ENCODE data around the gene SPAG6.

DNA sequence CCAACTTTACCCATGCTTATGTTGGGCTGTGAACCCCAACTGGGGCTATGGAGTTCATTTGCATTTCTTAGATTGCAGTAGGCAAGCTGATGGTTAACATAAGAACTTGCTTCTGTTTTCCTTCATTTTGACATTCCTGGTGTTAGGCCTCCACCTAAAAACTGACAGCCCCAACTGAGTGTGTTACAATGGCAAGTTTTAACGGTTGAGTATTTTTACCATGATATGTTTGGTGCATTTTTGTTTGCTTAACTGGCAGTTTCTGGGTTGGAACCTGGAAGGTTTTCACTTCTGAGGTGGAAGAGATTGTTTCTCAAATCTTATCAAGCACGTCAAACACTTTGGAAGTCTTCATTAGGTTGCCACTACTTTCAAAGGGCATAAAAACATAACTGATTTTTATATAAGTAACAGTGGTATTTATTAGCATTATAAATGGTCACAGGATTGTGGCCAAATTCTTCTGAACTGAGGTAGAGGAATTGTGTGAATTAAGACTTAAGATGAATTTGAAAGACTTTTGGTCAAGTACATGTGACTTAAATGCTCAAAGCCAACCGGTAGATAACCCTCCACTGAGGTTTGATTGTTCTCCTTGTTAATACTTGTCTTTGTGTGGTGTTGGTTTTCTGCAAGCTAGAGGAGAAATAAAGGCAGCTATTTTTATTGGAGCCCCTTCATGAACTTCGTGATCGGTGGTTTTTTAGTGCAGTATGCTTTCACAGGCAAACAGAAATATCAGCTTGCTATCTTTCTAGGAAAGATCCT lies 21.6 kb upstream of the SPAG6 start:
- TF ChIP-seq POLR2AphosphoS5 (IDR thresholded peaks at IDR 0.05) (no peak), EP300 (IDR thresholded peaks at IDR 0.05) (no peak)
